ENCODE data around the gene INSYN2A.

Gene INSYN2A

GRCh38 chr10:127151981-127152699 lies 44.3 kb downstream of the INSYN2A start:
- in situ Hi-C loops (cut with MboI; ENCODE audit: low pct_unique_long_range_greater_than_20kb, low sequenced_read_pairs, unreplicated experiment), result no loop called here
- no peak for TF ChIP-seq CTCF (IDR thresholded peaks at IDR 0.05; ENCODE audit: extremely low read depth, insufficient read depth, missing control alignments)
- DNase-seq (ENCODE audit: low spot score), result no peak

GRCh38 chr10:127151541-127151940 lies 44.9 kb downstream of the INSYN2A start:
- no peak for TF ChIP-seq CTCF (IDR thresholded peaks at IDR 0.05; ENCODE audit: extremely low read depth, insufficient read depth, missing control alignments)
- in situ Hi-C loops (cut with MboI; ENCODE audit: low pct_unique_long_range_greater_than_20kb, low sequenced_read_pairs, unreplicated experiment), result no loop called here
- DNase-seq (ENCODE audit: low spot score), result no peak

DNA sequence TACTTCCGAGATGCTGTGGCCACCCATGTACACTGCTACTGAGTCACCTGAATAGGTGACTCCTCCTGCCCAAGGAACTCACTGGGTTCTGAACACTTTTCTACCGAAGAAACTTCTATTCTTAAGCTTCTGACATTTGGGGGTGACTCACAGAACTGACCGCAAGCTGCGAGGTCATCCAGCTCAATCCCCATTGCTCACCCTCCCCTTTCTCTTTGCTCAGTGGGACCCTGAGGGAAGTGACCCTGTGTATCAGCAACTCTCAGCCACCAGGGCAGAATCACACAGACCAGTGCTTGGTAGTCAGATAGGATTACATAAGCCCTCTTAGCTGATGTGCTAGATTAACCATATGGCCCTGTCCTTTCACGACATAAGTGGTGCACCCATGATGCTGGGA lies 46.3 kb downstream of the INSYN2A start:
- no peak for DNase-seq (ENCODE audit: low spot score)
- in situ Hi-C loops (cut with MboI; ENCODE audit: low pct_unique_long_range_greater_than_20kb, low sequenced_read_pairs, unreplicated experiment), result no loop called here
- no peak for TF ChIP-seq CTCF (IDR thresholded peaks at IDR 0.05; ENCODE audit: extremely low read depth, insufficient read depth, missing control alignments)

- no peak for DNase-seq (ENCODE audit: low spot score)
- TF ChIP-seq CTCF (IDR thresholded peaks at IDR 0.05; ENCODE audit: extremely low read depth, insufficient read depth, missing control alignments), result no peak
- in situ Hi-C loops (cut with MboI; ENCODE audit: low pct_unique_long_range_greater_than_20kb, low sequenced_read_pairs, unreplicated experiment), result no loop called here
These were observed 46.8 kb downstream of the INSYN2A start for GRCh38 chr10:127149501-127150081.

- TF ChIP-seq CTCF (IDR thresholded peaks at IDR 0.05; ENCODE audit: extremely low read depth, insufficient read depth, missing control alignments), result no peak
- no peak for DNase-seq (ENCODE audit: low spot score)
- in situ Hi-C loops (cut with MboI; ENCODE audit: low pct_unique_long_range_greater_than_20kb, low sequenced_read_pairs, unreplicated experiment), result no loop called here
These were observed 47.5 kb downstream of the INSYN2A start for GRCh38 chr10:127148933-127149220.

DNA sequence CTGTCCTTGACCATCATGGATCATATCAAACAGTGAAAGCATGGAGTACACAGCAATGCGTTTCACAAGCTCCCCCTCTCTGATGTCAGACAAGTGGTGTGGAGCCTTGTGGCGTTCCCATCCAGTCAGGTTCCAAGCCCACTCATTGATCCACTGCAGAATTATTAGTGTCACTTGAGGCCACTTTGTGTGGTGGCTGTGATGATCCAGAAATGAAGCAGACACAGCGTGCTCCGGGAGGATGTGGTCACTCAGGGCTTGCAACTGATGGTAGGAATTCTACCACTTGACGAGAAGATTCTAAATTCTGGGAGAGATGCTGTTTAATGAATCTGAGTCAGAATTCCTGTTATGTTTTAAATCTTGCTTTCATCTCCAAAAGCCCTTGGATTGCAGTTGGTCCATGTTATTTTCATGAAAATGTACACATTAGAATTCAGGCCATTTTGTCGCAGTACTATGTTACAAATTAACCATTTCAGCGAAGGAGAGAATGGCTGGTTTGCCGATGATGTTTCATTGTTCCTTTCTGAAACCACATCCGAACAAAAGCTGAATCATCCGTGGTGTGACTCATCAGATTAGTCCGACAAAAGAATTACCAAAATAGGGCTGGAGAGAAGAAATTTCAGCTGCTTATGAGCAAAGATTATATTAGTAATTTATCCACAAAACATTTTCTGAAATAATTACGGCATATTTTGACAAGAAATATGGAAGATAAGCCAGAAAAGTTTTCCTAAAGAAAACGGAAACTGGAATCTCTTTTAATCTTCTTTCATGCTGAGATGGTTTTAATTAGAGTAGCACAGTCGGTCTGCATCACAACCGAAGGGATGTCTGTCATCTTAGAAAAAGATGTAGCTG lies 48.1 kb downstream of the INSYN2A start:
- TF ChIP-seq CTCF (IDR thresholded peaks at IDR 0.05; ENCODE audit: extremely low read depth, insufficient read depth, missing control alignments), result no peak
- in situ Hi-C loops (cut with MboI; ENCODE audit: low pct_unique_long_range_greater_than_20kb, low sequenced_read_pairs, unreplicated experiment), result no loop called here
- no peak for DNase-seq (ENCODE audit: low spot score)

Measured in GM13977 (cell line).